OCI-LY7 (cell line): ENCODE measurements around the gene SRR. TPM values are rescaled to one million over a fixed set of nuclear protein-coding genes. Genes with fewer than 3 reads are reported as not detected.

ENCODE experiments used
- BruUV-seq: library from RNA; stranded (reverse); fragments of 400-500 nt; replicated peaks from 2 replicates; lab custom pipeline; 2021; lab: Mats Ljungman, UMichigan
- CTCF ChIA-PET: fragments of 300-600 bp; sonication (Branson Sonifier 250); formaldehyde crosslinking; loops from one replicate; lab custom pipeline; 2022; ENCODE audit warnings: antibody characterized with exemption; ENCODE audit not compliant: unreplicated experiment; lab: Charles Lee
- POLR2A ChIA-PET: fragments of 300-600 bp; sonication (Branson Sonifier 250); formaldehyde crosslinking; loops from one replicate; lab custom pipeline; 2022; ENCODE audit warnings: antibody characterized with exemption; lab: Charles Lee
- DNase-seq: peaks from one replicate; pipeline ENCODE4 v3.0.0-alpha.2; 2015; ENCODE audit warnings: low spot score
- H2AFZ ChIP-seq: fragments of 200-600 bp; sonication (generic), shearing (Covaris generic); 2 replicates; pipeline ENCODE4 v1.6.1; 2014; ENCODE audit warnings: mild to moderate bottlenecking, antibody characterized with exemption, low read length, moderate library complexity
- H3K27ac ChIP-seq: fragments of 200-600 bp; sonication (generic); 2 replicates; pipeline ENCODE4 v1.5.1; 2014; ENCODE audit warnings: mixed run types, low read depth, mild to moderate bottlenecking, moderate library complexity, low read length, inconsistent platforms; ENCODE audit not compliant: poor library complexity, severe bottlenecking
- H3K36me3 ChIP-seq: fragments of 200-600 bp; sonication (generic); 2 replicates; pipeline ENCODE4 v1.6.1; 2014; ENCODE audit warnings: mild to moderate bottlenecking, antibody characterized with exemption, low read length, moderate library complexity, mixed read lengths; ENCODE audit not compliant: insufficient read depth
- H3K4me1 ChIP-seq: fragments of 200-600 bp; sonication (generic); 2 replicates; pipeline ENCODE4 v1.5.1; 2014; ENCODE audit warnings: mild to moderate bottlenecking, low read length; ENCODE audit not compliant: insufficient read depth, poor library complexity, severe bottlenecking
- H3K4me2 ChIP-seq: fragments of 200-600 bp; sonication (generic); 2 replicates; pipeline ENCODE4 v1.6.1; 2014; ENCODE audit warnings: mild to moderate bottlenecking, low read length
- H3K4me3 ChIP-seq: fragments of 200-600 bp; sonication (generic); 2 replicates; pipeline ENCODE4 v1.5.1; 2014; ENCODE audit warnings: mild to moderate bottlenecking, low read depth, low read length; ENCODE audit not compliant: poor library complexity, severe bottlenecking
- H3K79me2 ChIP-seq: fragments of 200-600 bp; sonication (generic); 2 replicates; pipeline ENCODE4 v1.6.1; 2016; ENCODE audit warnings: low read depth, mild to moderate bottlenecking, low read length, moderate library complexity, mixed read lengths; ENCODE audit not compliant: insufficient read depth
- H3K9me2 ChIP-seq: fragments of 200-600 bp; sonication (generic); 2 replicates; pipeline ENCODE4 v1.6.1; 2016; ENCODE audit warnings: mild to moderate bottlenecking, low read length, mixed read lengths; ENCODE audit not compliant: insufficient read depth
- H3K9me3 ChIP-seq: fragments of 200-600 bp; sonication (generic); 2 replicates; pipeline ENCODE4 v1.6.1; 2014; ENCODE audit warnings: mild to moderate bottlenecking, mixed run types, low read length, mixed read lengths
- H4K20me1 ChIP-seq: fragments of 200-600 bp; sonication (generic); 2 replicates; pipeline ENCODE4 v1.6.1; 2014; ENCODE audit warnings: mild to moderate bottlenecking, antibody characterized with exemption, low read length, moderate library complexity, mixed read lengths; ENCODE audit not compliant: insufficient read depth
- EZH2phosphoT487 ChIP-seq: fragments of 200-600 bp; sonication (generic); IDR thresholded peaks from 2 replicates; pipeline ENCODE4 v1.6.1; 2018; ENCODE audit warnings: low read depth, borderline replicate concordance, mild to moderate bottlenecking, mixed run types, antibody characterized with exemption, low read length, moderate library complexity, mixed read lengths
- intact Hi-C: fragments of 100-400 bp; cut with micrococcal nuclease; formaldehyde crosslinking; loops from one replicate; pipeline ENCODE4 v1.10.0; 2022; ENCODE audit not compliant: unreplicated experiment
- total RNA-seq, 2 experiments: library from RNA; depleted of rRNA in 1 of 2; stranded (reverse); fragments of >200 nt in 1 of 2; shearing (Covaris generic) in 1 of 2; gene quantifications; 2 replicates each; pipeline ENCODE4 v1.2.3, GENCODE V29; 2014 to 2022
- TF ChIP-seq, protein P1 (sequence below): fragments of 200-600 bp; sonication (generic); conservative IDR thresholded peaks from 2 replicates; pipeline ENCODE4 v1.5.1; 2014; ENCODE audit warnings: mild to moderate bottlenecking, antibody characterized with exemption, low read length, moderate library complexity, mixed read lengths

Gene SRR
- total RNA-seq, 2 experiments from 2014 or later: 3.8 to 12.1 TPM

DNA sequence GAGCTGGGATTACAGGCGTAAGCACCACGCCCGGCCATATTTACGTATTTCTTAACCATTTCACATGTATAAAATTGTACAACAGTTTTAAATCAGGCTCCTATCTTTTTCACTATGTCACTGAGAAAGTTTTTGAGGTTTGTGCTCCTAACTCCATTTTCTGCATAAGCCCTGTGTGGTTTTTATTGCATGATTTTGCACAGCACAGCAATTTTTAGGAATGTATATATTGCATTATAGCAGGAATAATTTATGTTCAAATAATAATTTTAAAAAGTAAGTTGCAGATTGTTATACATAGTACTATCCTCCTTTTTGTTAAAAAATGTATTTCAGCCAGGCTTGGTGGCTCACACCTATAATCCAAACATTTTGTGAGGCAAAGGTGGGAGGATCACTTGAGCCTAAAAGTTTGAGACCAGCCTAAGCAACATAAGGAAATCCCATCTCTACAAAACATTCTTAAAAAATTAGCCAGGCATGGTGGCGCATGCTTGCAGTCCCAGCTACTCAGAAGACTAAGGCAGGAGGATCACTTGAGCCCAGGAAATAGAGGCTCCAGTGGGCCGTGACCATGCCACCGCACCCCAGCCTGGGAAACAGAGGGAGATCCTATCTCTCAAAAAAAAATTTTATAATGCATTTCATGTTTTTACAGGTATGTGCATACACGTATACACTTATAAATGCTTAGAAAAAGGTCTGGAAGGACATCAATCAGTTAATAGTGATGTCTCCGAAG is 26.1 kb upstream of the SRR start:
- BruUV-seq: no TSS peak
- no peaks in the 10 kb centered on the region for H3K9me3 ChIP-seq
- ChIA-PET CTCF (no interaction called here), POLR2A (no interaction called here)
- no peak overlapping the region for H3K27ac ChIP-seq
- TF ChIP-seq, protein P1, sequence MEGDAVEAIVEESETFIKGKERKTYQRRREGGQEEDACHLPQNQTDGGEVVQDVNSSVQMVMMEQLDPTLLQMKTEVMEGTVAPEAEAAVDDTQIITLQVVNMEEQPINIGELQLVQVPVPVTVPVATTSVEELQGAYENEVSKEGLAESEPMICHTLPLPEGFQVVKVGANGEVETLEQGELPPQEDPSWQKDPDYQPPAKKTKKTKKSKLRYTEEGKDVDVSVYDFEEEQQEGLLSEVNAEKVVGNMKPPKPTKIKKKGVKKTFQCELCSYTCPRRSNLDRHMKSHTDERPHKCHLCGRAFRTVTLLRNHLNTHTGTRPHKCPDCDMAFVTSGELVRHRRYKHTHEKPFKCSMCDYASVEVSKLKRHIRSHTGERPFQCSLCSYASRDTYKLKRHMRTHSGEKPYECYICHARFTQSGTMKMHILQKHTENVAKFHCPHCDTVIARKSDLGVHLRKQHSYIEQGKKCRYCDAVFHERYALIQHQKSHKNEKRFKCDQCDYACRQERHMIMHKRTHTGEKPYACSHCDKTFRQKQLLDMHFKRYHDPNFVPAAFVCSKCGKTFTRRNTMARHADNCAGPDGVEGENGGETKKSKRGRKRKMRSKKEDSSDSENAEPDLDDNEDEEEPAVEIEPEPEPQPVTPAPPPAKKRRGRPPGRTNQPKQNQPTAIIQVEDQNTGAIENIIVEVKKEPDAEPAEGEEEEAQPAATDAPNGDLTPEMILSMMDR: no peak
- TF ChIP-seq EZH2phosphoT487: no peak
- H4K20me1 ChIP-seq: no peaks in the 10 kb centered on the region
- no peak overlapping the region for H3K4me2 ChIP-seq
- H3K79me2 ChIP-seq: no peaks in the 10 kb centered on the region
- peaks cover 58% of the 10 kb centered on the region for H3K36me3 ChIP-seq
- H2AFZ ChIP-seq: no peak overlapping the region
- no peaks in the 10 kb centered on the region for H3K4me1 ChIP-seq
- intact Hi-C loops: no loop called here
- DNase-seq: no peak
- H3K4me3 ChIP-seq: no peak overlapping the region
- no peaks in the 10 kb centered on the region for H3K9me2 ChIP-seq

DNA sequence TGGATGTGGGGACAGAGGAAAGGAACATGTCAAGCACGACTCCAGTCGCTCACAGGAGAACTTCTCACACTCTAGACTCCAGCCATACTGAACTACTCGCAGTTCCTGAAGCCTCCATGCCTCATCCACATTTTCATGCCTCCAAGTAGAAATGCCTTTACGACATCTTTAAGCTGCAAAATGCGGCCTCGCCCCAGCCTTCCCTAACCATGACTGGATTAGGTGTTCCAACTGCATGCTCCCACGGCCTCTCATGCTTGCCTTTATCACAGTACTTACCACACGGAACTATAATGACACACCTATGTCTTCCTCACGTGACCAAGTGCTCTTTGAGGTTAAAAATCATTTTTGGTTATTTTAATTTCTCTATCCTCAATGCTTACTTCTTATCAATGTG is 24.0 kb upstream of the SRR start:
- Histone ChIP-seq H2AFZ (no peak overlapping the region), H3K36me3 (peaks cover 62% of the 10 kb centered on the region), H3K9me2 (no peaks in the 10 kb centered on the region), H3K4me3 (no peak overlapping the region), H3K79me2 (no peaks in the 10 kb centered on the region), H3K27ac (no peak overlapping the region), H4K20me1 (no peaks in the 10 kb centered on the region), H3K4me2 (no peak overlapping the region), H3K9me3 (no peaks in the 10 kb centered on the region), H3K4me1 (no peaks in the 10 kb centered on the region)
- ChIA-PET CTCF (no interaction called here), POLR2A (no interaction called here)
- no TSS peak for BruUV-seq
- intact Hi-C loops: no loop called here
- no peak for DNase-seq
- TF ChIP-seq EZH2phosphoT487: no peak
- TF ChIP-seq, protein P1: no peak

DNA sequence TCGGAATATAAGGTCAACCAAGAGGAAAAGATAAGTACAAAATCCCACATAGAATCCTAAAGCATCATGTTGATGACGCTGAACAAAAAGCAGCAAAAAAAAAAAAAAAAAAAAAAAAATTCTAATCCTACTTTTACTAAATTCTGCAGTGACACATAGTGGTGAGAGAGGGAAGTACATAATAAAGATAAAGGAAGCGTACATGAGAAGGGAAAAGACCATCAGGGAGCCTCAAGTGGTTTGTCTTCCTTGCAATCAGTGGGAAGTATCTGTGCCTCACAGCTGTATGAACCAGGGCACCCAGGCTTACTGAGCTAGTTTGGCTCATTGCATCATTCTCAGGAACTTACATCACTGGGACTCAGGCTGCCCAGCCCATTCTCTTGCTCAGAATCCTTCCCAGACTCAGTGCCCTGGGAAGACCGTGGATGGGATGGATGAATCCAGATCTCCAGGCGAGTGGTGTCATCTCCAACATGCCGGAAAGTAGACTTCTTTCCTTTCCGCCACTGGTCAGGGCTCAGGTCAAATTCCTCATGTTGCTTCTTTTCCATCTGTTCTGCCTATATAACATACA is 21.4 kb upstream of the SRR start:
- Histone ChIP-seq H3K9me2 (no peaks in the 10 kb centered on the region), H3K79me2 (no peaks in the 10 kb centered on the region), H3K4me1 (no peaks in the 10 kb centered on the region), H4K20me1 (no peaks in the 10 kb centered on the region), H3K36me3 (peaks cover 66% of the 10 kb centered on the region), H2AFZ (no peak overlapping the region), H3K27ac (no peak overlapping the region), H3K9me3 (no peaks in the 10 kb centered on the region), H3K4me3 (no peak overlapping the region), H3K4me2 (no peak overlapping the region)
- intact Hi-C loops: loop anchor here (1.0 kb wide), 1 partner anchor 227 kb away; the partner anchor contains the start of gene HIC1
- no TSS peak for BruUV-seq
- peak; percentile 72 for DNase-seq
- ChIA-PET CTCF (interaction anchor here (0.6 kb wide), 1 partner anchor 22 kb away, joined by 3 read pairs; the partner anchor contains the start of gene SRR), POLR2A (no interaction called here)
- TF ChIP-seq EZH2phosphoT487: no peak
- TF ChIP-seq, protein P1: peak; percentile 82
